ENCODE measurements around the gene LYZL1.
"Not testable (repeated sequence)": the region's sequence is repeated elsewhere in the genome, so short reads cannot be mapped to it uniquely, and the experiment has no call there.

Gene LYZL1

DNA sequence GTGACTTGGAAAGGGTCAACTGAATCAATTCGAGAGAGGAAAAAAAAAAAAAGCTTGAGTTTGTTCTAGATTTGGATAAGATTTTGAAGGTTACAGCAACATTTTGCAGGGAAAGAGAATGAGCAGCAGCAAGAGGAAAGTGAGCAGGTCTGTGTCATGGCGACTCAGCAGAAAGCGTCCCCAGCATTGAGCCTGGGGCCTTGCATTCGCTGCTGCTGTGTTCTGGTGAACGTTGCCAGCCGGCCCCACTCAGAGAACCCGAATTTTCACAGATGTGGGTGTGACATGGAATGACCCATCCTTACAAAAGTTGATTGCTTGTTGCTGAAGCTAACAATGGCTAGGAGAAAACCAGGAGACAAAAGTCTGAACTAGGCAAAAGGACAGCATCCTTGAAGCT lies 21.6 kb downstream of the LYZL1 start:
- not testable (repeated sequence) for DNase-seq

DNA sequence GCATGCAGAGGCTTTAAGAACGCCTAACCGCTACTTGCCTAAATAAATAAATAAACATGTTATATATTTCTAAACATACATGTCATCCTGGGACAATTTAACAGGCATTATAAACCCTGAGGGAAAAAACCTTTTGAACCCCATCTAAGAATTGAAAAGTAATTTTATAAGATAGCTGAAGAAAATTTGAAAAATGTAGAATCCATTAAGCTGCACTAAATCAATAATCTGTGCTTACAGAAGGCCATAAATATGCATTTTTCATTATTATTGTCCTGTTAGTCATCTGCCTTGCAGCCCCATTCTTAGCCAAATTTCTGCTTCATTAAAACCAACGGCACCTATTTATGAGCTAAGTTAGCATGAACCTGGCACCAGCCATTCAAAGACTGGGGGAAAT lies 24.2 kb downstream of the LYZL1 start:
- no peak for DNase-seq

DNA sequence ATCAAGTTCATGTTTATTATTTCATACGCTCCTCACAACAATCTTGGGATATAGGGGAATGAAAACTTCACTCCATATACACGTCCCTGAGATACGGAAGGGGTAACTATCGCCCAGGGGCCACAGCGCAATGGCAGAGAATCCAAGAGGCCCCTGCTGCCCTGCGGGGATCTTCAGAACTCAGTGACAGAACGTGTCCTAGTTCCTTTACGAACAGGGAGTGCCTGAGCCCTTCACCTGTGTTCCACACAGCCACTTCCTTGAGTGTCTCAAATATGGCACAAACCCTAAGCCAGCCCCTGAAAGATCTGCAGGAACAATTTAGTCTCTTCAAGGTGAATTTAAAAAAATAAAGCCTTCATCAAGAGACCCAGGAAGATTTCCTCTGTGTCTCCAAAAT lies 25.9 kb downstream of the LYZL1 start:
- no peak for DNase-seq

DNA sequence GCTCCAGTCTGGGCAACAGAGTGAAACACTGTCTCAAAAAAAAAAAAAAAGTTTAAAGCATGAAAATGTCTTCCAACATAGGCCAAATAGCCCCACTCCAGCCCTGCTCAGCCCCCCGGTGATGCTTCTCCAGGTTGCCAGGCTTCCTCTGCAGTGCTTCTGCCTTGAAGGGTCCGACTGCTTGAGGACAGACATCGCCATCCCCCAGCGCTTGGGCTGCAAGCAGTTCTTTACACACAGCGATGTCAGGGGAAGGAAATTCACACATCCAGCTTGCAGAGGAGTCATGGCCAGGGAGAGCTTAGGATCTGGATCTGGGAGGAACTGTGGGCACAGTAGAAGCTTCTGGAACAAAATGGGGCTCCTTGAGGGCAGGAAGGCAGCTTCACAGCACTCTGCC lies 26.9 kb downstream of the LYZL1 start:
- DNase-seq = no peak

DNA sequence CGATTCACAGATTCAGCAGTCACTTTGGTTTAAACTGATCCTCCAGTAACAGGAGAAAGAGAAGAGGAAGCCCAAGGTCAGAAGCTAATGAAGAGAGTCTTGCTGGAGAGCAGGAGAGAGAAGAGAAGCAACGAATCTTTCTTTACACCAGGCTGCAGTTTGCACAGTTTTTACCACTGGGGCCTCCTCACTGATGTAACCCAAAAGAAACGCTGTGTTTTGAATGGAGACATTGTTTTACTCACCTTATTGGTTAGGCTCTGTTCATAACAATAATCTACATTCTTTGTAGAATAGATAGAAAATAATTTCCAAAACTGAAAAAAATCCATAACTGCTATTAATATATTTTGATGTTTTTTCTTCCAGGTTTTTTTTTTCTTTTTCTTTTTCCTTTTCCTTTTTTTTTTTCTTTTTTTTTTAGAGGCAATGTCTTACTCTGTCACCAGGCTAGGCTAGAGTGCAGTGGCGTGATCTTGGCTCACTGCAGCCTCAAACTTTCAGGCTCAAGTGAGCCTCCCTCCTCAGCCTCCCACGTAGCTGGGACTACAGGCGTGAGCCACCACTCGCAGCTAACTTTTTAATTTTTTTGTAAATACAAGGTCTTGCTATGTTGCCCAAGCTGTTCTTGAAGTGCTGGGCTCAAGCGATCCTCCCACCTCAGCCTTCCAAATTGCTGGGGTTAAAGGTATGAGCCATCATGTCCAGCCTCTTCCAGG lies 27.6 kb downstream of the LYZL1 start:
- no peak for DNase-seq

DNA sequence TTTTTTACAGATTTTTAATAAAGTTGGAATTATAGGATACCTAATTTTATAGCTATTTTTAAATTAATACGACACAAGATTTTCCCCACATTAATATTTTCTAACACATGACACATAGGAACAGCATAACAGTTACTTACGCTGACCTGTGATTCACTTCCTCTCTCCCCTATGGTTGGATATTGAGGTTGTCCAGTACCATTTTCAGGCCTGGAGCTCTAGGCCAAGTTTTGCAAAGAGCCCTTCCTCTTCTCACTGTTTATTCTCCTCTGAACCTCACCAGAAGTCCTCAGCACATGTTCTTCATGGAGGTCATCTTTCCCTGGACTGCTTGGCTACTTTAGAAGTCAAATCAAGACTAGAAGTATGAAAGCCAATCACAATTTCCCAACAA lies 28.2 kb downstream of the LYZL1 start:
- DNase-seq = no peak

DNA sequence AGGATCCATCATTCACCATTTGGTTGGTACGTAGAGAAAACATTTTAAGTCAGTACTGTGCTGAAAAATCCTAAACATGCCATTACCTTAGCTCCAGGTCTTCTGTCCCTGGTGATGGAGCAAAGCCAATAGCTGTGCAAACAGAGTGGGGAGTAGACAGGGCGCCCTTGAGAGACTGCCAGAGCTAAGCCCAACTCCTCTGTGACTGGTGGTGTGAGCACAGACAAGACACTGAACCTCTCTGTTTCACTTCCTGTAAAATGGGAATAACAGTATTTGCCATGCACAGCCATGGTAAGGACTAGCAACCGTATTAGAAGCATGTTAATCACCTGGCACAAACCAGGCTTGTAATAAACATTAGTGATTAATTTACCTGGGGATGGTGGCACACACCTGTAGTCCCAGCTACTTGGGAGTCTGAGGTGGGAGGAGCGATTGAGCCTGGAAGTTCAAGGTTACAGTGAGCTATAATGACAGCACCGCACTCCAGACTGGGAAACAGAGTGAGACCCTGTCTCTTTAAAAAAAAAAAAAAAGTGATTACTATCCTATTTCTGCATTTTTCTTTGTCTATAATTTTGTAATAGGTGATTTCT lies 28.7 kb downstream of the LYZL1 start:
- no peak for DNase-seq

DNA sequence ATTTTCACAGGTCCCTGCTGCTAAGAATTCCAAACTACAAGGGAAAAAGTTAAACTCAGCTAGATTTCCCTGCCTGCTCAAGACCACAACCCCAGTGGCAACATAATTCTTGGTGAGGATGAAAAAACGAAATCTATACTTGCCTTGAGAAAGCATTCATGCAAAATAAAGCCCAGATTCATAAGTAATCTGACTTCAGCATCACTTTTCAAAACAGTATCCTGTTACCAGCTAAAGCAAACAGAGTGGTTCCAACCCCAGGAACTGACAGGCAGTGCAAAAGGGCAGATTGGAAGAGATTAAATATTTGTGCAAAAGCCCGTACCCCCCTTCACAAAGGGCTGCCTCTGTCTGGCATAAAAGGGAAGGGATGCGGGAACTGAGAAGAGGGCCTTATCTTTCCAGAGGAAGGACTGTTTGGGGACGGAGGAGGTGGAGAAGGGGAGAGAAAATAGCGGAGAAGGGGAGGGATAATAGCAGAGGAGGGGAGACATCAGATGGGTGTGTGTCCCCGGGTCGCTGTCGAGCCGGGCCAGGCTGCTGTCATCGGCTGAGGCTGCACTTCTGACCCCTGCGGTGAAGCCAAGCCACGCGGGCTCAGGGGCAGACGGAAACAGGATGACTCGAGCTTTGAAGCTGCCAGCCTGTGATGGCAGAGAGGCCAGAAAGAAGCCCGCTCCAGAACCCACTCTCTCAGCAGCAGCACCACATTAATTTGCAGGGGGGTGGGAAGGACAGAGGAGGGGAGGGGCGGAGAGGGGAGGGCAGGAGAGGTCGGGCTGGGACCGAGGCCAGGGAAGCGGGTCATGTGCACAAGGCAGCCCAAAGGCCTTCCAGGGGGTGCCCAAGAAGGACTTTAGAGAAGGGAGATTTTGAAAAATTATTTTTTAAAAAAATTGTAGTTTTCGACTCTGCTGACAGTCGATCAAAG lies 29.5 kb downstream of the LYZL1 start:
- not testable (repeated sequence) for DNase-seq

DNA sequence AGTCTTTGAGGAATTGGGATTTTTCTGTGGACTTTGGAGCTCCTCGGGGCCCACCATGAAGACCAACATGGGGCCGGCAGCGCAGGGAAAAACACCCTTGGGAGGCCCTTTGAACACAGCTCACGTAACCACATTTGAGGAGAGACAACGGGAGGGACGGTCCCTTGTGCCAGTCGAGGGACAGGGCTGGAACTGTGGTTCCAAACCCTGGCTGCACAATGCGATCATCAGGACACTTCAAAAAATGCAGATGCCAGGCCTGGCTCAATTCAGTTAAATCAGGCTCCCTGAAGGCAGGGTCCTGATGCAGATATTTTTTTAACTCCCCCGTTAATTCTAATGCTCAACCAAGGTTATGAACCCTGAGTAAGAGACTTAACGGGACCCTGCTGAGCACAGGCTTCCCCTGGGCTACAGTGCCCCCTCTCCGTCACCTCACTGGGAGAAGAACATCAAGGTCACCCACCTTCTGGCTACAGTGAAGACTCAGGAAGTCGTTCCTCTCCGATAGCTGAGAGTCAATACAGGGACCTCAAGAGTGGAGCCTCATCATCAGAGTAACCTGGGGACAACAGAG lies 30.4 kb downstream of the LYZL1 start:
- no peak for DNase-seq

DNA sequence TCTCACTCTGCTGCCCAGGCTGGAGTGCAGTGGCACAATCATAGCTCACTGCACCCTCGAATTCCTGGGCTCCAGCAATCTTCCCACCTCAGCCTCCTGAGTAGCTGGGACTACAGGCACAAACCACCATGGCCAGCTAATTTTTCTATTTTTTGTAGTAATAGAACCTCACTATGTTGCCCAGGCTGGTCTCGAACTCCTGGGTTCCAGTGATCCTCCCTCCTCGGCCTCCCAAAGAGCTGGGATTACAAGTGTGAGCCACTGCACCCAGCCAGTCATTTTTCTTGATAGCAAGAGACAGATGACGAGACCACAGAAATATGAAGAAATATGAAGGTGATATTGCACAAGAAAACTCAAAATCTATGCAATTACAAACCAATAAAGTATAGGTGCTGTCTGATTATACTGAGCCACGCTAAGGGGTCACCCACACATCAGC lies 31.8 kb downstream of the LYZL1 start:
- DNase-seq = not testable (repeated sequence)

DNA sequence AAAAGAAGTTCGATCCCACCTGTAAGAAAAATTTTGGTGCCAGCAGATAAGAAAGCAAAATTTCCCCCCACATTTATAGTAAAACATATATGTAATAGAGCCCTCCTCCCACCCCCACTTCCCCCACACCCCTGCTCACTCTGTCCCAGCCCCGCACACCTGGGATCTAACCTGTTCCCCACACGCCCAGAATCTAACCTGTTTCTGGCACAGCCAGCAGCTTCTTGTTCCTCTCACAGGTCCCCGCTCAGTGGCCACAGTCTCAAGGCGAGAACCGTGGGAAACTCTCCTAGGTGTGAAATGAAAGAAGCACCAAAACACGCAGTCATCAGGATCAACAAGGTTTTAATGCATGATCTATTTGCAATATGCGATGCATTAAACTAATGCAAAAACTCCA lies 32.8 kb downstream of the LYZL1 start:
- no peak for DNase-seq

DNA sequence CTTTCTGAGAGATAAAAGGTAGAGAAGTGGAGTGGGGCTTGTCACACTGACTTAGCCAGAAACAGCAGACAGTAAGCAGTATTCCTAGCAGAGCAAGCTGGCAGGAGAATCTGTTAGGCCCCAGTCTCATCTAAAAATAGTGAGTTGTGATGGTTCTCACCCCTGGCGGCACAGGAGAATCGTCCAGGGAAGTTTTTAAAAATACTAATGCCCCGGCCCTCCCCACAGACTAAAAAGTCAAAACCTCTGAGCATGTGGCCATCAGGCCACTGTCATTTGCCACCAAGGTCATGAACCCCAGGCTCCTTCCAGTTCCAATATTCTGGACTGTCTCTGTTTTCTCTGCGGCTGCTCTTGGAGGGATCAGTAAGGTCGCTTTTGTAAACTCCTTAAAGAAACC lies 34.0 kb downstream of the LYZL1 start:
- no peak for DNase-seq

DNA sequence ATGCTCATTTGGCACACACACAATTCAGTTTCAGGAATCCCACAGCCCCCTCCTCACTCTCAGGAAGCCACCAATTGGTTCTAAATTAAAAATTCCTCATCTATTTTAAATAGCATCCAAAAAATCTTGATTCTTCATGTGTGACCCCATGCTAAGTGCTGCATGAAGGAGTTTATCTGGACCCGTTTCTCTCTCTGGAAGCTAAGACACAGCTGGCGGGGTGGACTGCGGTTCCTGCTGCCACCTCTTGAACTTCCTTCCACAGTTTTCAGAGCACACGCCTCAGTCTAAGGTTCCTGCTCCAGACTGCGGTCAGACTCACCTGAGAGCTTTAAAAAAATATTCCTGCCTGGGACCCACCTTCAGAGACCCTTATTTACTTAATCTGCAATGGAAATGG lies 34.5 kb downstream of the LYZL1 start:
- DNase-seq = no peak

DNA sequence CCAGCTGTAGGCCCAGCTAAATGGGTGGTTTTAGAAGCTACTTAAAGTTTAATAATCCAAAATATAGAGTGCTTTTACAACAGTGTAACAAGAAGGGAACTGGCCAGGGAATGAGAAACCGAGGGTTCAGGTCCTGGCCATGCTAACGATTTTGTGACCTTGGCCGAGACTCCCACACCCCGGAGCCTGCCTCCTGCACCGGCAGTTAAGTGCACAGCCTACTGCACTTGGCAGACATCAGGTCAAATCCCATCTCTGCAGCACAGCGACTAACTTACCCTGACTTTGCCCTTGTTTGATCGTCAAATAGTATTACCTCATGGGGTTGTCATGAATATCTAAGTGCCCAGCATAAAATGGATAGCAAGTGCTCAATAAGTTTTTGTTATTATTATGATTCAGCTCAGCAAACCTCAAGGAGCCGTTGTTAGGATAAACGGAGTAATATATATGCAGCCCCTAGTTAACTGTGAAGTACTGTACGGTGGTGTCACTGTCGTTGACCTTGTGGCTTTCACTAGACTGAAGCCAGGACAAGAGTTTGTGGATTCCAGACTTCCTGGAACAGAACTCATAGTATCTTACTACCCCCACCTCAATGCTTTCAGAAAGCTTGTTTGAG lies 35.5 kb downstream of the LYZL1 start:
- DNase-seq = no peak

DNA sequence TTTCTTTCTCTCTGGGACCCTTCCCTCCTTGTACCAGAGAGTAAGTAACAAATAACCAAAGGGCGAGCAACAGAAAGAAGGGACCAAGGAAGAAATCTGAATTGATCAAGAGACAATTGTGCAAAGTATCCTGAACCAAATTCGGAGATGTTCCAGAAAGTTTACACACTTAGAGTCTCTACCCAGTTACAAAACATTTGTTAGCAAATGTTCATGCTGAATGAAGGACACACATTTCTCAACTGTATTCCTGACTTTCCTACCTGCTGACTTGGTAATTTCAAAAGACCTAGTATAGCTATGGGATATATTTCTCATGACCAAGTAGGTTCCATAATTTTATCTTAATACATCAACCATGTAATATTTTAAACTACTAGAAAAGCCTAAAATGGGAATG lies 37.4 kb downstream of the LYZL1 start:
- no peak for DNase-seq

DNA sequence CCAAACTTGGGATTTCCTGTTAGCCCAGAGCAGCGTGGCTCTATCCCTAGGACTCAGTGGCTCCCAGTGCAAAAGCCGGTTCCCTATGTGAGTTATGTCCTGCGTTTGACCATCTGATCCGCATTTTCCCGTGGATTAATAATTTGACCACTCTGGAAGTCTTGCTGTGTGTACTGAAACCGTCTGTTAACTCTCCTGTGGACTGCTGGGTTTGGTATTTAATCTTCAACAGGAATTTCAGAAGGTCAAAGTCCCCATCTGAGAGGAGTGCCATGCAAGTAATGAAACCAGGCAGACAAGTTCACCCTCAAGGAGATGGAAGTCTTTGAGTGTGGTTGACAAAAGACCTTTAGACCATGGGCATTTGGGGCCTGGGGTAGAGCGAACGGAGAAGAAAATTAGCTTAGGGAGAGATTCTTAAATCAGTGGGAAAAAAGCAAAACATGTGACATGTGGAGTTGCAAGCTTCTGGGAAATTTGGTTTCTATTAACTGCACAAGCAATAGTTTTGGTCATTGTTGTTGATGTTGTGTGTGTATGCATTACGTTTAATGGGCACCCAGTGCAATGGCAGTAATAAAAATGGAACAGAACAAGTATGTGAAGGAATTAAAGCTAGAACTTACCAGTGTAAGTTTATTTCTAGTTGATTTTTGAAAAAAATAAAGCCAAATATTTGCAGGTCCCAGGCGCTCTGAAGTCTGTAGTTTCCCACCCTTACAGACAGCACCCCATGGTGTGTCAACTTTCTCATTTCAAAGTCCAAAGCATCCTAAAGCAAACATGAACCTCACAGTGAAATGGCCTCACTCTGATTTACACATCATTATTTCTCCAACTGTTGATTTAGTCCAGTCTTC lies 38.2 kb downstream of the LYZL1 start:
- DNase-seq = no peak

DNA sequence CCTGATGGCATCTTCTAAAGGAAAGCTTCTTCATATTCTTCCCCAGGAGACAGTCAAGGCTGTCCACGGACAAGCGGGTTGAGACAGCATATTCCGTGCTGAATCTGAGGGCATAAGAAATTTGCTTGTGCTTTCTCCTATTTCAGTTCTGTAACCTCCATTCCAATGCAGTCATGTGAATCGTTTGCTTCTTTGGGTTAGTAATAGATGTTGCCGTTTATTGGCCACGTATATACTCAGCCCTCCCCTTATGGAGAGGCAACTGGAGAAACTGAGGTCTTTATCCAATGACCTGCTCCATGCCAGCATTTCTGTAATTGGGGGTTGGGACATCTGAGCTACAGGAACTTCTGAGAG lies 38.9 kb downstream of the LYZL1 start:
- DNase-seq = no peak

DNA sequence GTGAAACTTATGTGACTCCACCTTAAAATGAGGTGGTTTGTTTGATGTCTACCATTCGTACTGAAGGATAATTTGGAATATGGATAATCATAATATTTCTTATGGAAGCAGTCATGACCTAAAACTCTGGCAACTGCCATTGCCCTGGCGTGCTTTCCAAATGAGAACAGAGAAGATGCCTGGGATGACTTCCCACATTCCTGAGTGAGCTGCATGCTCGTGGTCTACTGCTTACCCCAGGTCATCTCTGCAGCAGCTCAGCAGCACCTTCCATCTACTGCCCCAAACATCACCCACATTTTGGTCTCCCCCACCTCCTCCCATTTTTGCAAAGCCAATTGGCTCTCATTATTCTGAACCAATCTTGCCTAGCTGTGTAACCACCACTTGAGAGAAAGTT lies 40.1 kb downstream of the LYZL1 start:
- DNase-seq = no peak

DNA sequence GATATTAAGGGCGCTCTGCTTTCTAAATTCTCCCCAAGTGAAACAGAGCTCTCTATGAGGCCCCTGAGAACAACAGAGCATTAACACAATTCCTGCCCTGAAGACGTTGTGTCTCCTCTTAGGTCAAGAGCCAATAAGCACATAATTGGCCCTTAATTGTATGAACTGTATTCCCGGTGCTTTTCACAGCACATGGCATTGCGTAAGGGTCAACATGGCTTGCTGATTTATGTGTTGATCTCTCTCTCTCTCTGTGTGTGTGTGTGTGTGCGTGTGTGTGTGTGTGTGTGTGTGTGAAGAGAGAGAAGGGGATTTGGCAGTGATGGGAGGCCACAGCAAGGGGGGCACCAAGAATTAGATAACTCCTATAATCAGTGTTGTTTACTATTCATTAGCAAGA lies 40.5 kb downstream of the LYZL1 start:
- no peak for DNase-seq

DNA sequence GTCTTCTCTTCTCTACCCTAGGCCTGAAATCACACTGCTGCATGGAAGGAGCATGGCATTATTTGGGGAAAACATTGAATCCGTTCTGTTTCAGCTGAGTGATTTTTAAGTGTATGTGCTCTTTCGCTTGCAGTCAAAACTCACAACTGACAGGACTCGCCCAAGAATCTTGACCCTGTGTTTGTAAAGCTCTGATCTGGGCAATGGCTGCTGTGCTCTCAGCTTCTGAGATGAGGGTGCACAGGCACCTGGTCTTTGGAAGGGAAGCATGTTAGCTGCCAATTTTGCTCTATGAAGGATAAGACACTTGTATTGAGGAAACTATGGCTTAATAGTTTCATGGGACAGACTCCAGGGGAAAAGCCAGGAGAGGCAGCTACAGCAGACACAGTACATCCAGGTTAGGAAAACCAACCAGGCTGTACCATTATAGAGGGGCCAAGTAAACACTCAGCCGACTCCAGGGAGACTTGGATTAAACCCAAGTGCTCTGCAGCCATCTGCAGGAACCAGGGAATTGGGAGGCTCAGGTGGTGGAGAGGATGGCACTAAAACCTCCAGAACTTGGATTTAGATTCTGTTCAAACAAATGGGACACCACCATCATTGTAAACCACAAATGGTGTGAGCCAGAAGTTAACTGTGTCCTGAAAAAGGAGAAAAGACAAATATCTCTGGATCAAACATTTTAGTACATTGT lies 43.3 kb downstream of the LYZL1 start:
- DNase-seq = no peak

DNA sequence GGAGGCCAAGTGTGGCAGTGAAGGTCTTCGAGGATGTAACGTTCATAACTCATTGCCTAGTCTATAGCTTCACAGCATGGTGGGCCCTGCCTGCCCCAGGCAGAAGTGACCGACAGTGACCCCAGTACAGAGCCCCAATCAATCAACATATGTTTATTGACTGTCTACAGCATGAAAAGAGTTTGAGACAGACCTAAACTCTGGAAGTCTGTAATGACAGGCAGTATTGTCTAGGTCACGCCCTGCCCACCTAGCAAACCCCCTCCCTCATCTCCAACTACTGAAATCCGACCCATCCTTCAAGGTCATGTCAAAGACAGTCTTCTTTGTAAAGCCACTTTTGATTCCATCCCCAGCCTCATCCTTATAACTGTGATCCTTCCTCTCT lies 43.9 kb downstream of the LYZL1 start:
- DNase-seq = no peak

DNA sequence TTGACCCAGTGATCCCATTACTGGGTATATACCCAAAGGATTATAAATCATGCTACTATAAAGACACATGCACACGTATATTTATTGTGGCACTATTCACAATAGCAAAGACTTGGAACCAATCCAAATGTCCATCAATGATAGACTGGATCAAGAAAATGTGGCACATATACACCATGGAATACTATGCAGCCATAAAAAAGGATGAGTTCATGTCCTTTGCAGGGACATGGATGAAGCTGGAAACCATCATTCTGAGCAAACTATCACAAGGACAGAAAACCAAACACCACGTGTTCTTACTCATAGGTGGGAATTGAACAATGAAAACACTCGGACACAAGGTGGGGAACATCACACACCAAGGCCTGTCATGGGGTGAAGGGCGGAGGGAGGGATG lies 48.7 kb downstream of the LYZL1 start:
- not testable (repeated sequence) for DNase-seq
